ENCODE data around the gene CEP295NL.

The CEP295NL gene

DNA sequence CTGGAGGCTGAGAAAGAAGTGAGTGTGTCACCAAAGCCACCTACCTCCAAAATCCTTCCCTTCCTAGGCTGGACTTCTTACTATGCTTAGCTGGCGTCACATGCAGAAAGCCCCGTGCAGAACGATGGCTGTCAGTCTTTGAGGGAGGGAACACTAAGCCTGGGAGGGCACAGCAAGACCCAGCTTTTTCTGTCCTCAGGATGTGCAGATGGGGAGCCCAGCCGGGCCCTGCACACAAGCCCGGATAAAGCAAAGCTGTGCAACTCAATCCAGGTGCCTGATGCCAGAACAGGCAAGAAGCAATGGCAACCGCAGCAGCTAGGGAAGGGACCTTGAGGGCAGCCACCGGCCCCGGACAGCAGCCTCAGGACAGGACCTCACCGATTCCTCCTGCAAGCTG is 48.5 kb downstream of the CEP295NL start:
- no peak for TF ChIP-seq GATA2 (IDR thresholded peaks at IDR 0.05; ENCODE audit: low read depth, low read length)
- no peak for TF ChIP-seq GATA3 (IDR thresholded peaks at IDR 0.05; ENCODE audit: low read depth, low read length)

DNA sequence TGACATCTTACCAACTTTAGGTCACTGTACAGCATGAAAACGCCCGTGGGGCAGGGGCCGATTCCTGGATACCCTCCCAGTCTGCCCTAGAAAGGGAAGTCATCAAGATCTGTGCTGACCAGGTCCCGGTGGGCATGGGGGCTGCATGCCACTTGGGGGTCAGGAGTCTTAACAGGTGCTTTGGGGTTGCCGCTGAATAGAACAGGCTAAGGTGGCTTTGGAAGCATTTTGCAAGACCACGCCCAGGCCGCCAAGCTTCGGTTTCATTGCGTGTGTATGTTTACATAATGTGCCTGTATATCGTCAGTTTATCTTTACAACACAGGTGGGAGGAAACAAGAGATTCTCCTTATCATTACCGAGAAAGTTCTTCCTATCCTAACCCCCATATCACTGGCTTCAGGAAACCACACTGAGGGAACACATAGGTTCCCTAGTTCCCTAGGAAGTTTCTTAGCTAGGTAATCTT is 49.0 kb downstream of the CEP295NL start:
- no peak for TF ChIP-seq GATA3 (IDR thresholded peaks at IDR 0.05; ENCODE audit: low read depth, low read length)
- no peak for TF ChIP-seq GATA2 (IDR thresholded peaks at IDR 0.05; ENCODE audit: low read depth, low read length)

DNA sequence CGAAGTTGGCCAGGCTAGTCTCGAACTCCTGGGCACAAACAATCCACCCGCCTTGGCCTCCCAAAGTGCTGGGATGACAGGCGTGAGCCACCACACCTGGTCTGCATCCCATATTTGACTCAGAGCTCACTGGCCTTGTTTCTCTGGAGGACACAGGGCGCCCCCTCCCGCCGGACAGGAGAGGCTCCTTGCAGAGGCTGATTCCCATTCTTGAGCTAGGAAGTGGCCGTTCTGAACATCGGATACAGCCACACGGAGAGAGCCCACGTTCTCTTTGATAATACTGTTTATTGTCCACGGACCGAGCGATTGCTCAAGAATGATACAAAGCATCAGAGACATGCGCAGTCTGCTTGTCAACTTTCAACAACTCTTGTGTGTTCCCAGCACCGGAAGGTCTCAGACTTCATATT is 50.3 kb downstream of the CEP295NL start:
- TF ChIP-seq GATA3 (IDR thresholded peaks at IDR 0.05; ENCODE audit: low read depth, low read length) (no peak), GATA2 (IDR thresholded peaks at IDR 0.05; ENCODE audit: low read depth, low read length) (no peak)

DNA sequence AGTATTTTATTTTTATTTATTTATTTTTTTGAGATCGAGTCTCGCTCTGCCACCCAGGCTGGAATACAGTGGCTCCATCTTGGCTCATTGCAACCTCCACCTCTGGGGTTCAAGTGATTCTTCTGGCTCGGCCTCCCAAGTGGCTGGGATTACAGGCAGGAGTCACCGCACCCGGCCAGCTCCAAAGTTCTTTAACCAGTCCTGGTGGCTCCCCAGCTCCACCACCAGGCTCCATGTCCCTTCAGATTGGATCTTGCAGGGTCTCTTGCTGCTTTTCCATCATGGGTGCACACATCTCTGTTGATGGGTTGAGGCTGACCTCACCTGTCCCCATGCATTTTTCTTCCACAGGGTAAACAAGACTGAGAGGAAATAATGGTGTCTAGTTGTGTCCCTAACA is 54.0 kb downstream of the CEP295NL start:
- TF ChIP-seq GATA3 (IDR thresholded peaks at IDR 0.05; ENCODE audit: low read depth, low read length) (no peak), GATA2 (IDR thresholded peaks at IDR 0.05; ENCODE audit: low read depth, low read length) (no peak)

DNA sequence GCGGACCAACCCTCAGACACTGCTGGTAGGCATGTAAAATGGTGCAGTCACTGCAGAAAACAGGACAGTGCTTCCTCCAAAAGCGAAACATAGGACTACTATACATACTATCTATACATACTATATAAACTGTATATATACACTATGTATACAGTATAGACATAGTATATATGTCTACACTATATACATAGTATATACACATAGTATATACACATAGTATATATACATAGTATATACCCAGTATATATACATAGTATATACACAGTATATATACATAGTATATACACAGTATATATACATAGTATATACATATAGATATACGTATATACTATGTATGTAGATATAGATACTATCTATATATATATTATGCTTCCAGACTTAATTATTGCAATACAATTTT is 55.9 kb downstream of the CEP295NL start:
- TF ChIP-seq GATA2 (IDR thresholded peaks at IDR 0.05; ENCODE audit: low read depth, low read length), result no peak
- no peak for TF ChIP-seq GATA3 (IDR thresholded peaks at IDR 0.05; ENCODE audit: low read depth, low read length)

DNA sequence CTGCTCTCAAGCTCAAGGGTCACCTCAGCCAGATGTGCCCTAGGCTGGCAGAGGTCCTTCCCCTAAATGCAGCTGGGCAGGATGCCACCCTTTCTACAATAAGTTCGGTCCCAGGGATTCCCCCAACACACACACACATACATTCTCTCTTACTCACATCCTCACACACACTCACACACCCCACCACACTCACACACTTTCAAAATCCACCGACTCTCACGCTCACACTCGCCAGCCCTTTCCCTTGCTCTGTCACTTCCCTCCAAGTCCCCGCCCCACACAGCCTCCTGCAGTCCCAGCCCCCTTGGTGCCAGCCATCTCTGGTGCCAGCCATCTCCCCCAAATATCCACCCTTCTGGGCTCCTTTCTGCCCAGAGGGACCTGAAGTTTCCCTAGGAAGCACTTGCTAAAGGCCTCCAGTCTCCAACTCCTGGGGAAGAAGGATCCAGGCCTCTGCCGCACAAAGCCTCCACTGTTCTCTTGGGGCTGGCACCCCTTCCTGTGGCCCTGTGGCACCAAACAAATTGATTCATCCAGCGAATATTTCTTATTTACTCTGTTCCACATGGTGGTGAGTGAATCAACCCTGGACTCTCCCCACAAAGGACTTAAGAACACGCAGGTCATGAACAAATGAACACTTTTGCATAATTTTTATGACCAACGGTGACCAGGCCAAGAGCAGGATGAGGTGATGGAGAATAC is 58.5 kb downstream of the CEP295NL start:
- no peak for TF ChIP-seq GATA2 (IDR thresholded peaks at IDR 0.05; ENCODE audit: low read depth, low read length)
- no peak for TF ChIP-seq GATA3 (IDR thresholded peaks at IDR 0.05; ENCODE audit: low read depth, low read length)

DNA sequence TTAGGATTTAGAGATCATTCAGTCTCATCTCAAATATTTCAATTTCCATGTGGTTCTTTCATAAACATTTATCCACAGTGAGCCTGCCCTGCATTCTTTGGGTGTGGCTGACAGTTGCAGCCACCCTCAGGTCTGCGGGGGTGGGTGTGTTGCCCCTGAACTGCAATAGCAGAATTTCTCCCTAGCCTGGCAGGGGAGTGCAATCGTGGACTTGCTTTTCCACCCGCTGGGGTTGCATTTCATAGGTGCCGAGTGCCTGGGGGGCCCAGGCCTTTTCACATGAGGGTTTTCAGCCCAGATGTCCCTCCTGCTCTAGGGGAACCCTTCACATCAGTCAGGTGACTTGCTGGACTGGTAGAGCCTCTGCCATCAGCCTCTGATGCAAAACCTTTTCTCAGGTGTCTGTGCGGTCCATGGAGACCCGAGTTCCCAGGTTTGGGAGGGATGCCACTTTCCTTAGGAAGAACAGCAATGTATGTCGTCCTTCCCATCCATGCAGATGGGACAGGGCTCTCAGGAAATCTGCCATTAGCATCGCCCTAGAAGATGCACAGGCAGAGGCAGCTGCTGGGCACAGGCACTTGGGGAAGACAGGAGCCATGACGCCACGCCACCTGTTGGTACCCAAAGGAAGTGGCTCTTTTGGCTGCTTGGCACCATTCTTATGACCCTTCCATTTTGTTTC is 60.0 kb downstream of the CEP295NL start:
- TF ChIP-seq GATA3 (IDR thresholded peaks at IDR 0.05; ENCODE audit: low read depth, low read length), result no peak
- no peak for TF ChIP-seq GATA2 (IDR thresholded peaks at IDR 0.05; ENCODE audit: low read depth, low read length)

DNA sequence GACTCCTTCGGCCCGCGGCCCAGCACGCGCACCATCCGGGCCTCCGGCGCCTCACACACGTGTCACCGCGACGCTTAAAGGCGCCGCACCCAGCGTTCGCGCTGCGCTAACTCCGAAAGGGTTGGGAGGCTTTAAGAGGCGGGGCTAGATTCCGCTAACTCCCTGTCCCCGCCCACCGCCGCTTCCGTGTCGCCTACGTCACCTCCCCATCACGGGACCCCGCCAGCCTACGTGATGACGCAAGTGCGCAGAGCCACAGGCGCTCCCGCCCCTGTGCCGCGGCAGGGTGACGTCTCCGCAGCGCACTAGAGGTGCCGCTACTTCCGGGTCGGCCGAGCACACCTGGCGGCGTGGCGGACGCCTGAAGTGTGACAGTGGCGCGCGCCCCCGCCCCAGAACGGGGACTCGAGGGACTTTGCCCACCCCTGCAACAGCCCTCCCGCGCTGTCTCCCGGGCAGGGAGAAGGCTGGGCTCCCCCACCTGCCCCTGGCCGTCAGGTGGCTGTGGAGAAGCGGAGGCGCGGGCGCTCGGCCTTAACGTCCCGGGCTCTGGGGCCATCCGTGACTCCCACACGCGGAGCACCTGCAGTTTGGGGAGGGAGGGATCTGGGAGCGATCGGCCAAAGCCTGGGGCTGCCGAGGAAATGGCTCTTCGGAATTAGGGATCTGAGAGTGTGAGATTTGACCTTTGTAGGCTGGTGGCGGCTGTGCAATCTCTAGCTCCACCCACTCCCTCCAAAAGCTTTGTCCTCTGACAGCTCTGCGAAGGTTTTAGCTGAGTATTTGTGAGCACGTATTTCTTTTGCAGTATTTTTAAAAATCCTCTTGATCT is 62.0 kb downstream of the CEP295NL start, which contains the start of gene USP36:
Gene USP36, minus strand, starts transcription at position 35 of the 832 bp plus-strand sequence. CDS start 4,451 bp downstream, outside the sequence.
- TF ChIP-seq GATA3 (IDR thresholded peaks at IDR 0.05; ENCODE audit: low read depth, low read length) (no peak), GATA2 (IDR thresholded peaks at IDR 0.05; ENCODE audit: low read depth, low read length) (no peak; the same call in 1 of the 2 replicates)
